ENCODE data around the gene ASPG. TPM values are rescaled to one million over a fixed set of nuclear protein-coding genes. Genes with fewer than 3 reads are reported as not detected.

Gene ASPG
- total RNA-seq, 1 experiment from 2014 or later: not detected

DNA sequence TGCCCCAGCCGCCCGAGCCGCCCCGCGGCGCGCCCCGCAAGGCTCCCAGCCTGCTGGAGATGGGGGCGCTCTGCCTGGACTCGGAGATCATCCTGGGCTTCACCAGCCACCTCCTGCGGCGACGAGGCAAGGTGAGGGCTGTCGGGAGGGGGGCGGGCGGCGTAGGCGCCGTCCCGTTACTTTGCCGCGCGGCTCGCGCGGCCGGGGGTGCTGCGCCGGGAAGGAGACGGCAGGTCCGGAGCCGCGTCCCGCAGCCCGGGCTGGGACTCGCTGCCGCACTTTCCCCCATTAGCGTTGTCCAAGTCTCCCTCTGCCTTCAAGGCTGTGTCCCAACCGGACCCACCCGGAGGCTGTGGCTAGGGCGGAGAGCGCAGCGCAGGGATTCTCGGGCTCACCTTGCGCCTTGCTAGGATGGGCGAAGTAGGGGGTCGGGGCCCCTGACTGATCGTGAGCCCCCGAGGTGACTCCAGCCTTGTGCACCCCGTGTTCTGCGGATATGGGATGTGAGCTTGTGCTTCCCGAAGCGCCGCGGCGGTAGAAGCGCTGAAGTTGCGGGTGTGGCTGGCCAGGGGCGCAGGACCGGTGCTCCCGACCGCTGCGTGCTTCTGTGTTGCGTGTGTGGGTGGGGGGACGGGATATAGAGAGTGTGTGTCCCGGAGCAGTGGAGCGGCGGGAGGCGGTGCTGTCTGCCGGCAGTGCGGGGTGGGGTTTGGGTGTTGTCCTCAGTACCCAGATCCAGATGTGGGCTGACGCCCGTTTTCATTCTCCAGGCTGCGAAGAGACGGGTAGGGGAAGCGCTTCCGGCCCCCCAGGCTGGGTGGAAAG is 51.2 kb downstream of the ASPG start:
- H3K9me3 Mint-ChIP-seq (ENCODE audit: low read depth, unreplicated experiment): no peaks in the 10 kb centered on the region
- CTCF ChIA-PET: interaction anchor here (0.6 kb wide), 1 partner anchor 439 kb away, joined by 3 read pairs; no protein-coding TSS in a partner anchor
- no peak overlapping the region for H3K4me3 Mint-ChIP-seq (ENCODE audit: low read depth, unreplicated experiment)
- no peak for DNase-seq
- intact Hi-C loops (cut with micrococcal nuclease; ENCODE audit: unreplicated experiment): loop anchor here (10.0 kb wide), 1 partner anchor 498 kb away; no protein-coding TSS in a partner anchor
- no peak overlapping the region for H3K27ac Mint-ChIP-seq (ENCODE audit: unreplicated experiment)
- H3K36me3 Mint-ChIP-seq (ENCODE audit: insufficient read depth, unreplicated experiment): peaks cover 5% of the 10 kb centered on the region
- H3K27me3 Mint-ChIP-seq (ENCODE audit: unreplicated experiment): peaks cover 84% of the 10 kb centered on the region
- BruUV-seq (replicated peaks): no TSS peak
- TF ChIP-seq CTCF (IDR thresholded peaks at IDR 0.05; ENCODE audit: unreplicated experiment): no peak
- no peaks in the 10 kb centered on the region for H3K4me1 Mint-ChIP-seq (ENCODE audit: low read depth, unreplicated experiment)

GRCh38 chr14:104137297-104138097 is 52.0 kb downstream of the ASPG start:
- no peaks in the 10 kb centered on the region for H3K4me1 Mint-ChIP-seq (ENCODE audit: low read depth, unreplicated experiment)
- DNase-seq: peak; percentile 71
- CTCF ChIA-PET: interaction anchor here (0.6 to 1.0 kb wide), 3 partner anchors 90 to 529 kb away, joined by 3 read pairs; no protein-coding TSS in a partner anchor
- peak; percentile 72 for TF ChIP-seq CTCF (IDR thresholded peaks at IDR 0.05; ENCODE audit: unreplicated experiment)
- intact Hi-C loops (cut with micrococcal nuclease; ENCODE audit: unreplicated experiment): loop anchor here (10.0 kb wide), 1 partner anchor 497 kb away; no protein-coding TSS in a partner anchor
- H3K9me3 Mint-ChIP-seq (ENCODE audit: low read depth, unreplicated experiment): no peaks in the 10 kb centered on the region
- peaks cover 84% of the 10 kb centered on the region for H3K27me3 Mint-ChIP-seq (ENCODE audit: unreplicated experiment)
- H3K27ac Mint-ChIP-seq (ENCODE audit: unreplicated experiment): no peak overlapping the region
- H3K36me3 Mint-ChIP-seq (ENCODE audit: insufficient read depth, unreplicated experiment): peaks cover 5% of the 10 kb centered on the region
- H3K4me3 Mint-ChIP-seq (ENCODE audit: low read depth, unreplicated experiment): no peak overlapping the region
- no TSS peak for BruUV-seq (replicated peaks)

DNA sequence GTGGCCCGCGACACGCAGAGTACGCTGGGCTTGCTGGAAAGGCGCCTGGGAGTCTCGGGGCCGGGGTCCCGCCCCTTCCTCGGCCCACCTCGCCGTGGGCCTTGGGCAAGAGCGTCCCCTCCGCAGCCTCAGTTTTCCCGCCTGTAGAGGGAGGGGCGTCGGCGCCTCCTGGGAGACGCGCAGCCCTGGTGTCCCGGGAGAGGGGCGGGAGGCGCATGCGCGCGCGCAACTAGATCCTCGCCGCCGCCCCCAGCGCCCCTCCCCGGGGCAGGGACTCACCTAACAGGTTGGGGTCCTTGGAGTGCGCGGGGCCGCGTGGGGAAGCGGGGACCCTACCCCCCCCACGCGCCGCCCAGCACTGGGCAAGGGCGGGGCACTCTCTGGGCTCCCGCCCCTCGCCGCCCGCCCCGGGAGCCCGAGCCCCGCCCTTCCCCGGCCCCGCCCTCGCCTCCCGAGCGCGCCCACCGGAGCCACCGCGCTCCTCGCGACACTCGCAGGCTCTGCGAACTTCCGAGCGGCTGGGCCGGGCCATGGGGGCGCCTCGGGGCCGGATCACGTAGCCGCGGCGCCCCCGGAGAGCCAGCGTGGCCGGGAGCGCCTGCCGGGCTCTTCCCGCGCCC is 52.7 kb downstream of the ASPG start, which contains the start of gene KIF26A:
Gene KIF26A (plus strand): TSS at position 490 of the 620 bp plus-strand sequence. CDS start 136 bp downstream, outside the sequence.
- CTCF ChIA-PET: interaction anchor here (0.6 to 1.0 kb wide), 4 partner anchors 89 to 528 kb away, joined by 3 read pairs; no protein-coding TSS in a partner anchor
- DNase-seq: no peak
- H3K4me3 Mint-ChIP-seq (ENCODE audit: low read depth, unreplicated experiment): no peak within 1 kb of the TSS
- H3K4me1 Mint-ChIP-seq (ENCODE audit: low read depth, unreplicated experiment): no peaks in the 10 kb centered on the region
- BruUV-seq (replicated peaks): no TSS peak
- H3K9me3 Mint-ChIP-seq (ENCODE audit: low read depth, unreplicated experiment): no peaks in the 10 kb centered on the region
- peaks cover 5% of the 10 kb centered on the region for H3K36me3 Mint-ChIP-seq (ENCODE audit: insufficient read depth, unreplicated experiment)
- H3K27ac Mint-ChIP-seq (ENCODE audit: unreplicated experiment): no peak within 1 kb of the TSS
- TF ChIP-seq CTCF (IDR thresholded peaks at IDR 0.05; ENCODE audit: unreplicated experiment): no peak
- intact Hi-C loops (cut with micrococcal nuclease; ENCODE audit: unreplicated experiment): loop anchor here (10.0 kb wide), 1 partner anchor 497 kb away; no protein-coding TSS in a partner anchor
- peaks cover 84% of the 10 kb centered on the region for H3K27me3 Mint-ChIP-seq (ENCODE audit: unreplicated experiment)

All from Calu3 (cell line).